K562 (cell line): ENCODE data around the gene ZSWIM3. TPM values are rescaled to one million over a fixed set of nuclear protein-coding genes. Genes with fewer than 3 reads are reported as not detected.

ENCODE experiments used
- AFF4 ChIP-seq: sonication (generic); formaldehyde crosslinking; IDR thresholded peaks from 2 replicates; pipeline ENCODE4 v1.8.0; 2023; ENCODE audit warnings: mild to moderate bottlenecking, missing genetic modification reagents
- BHLHE40 ChIP-seq: IDR thresholded peaks from 2 replicates; pipeline ENCODE4 v1.6.1; 2011; ENCODE audit warnings: low read length, improper control_type of control experiment
- CTBP1 ChIP-seq: fragments of 450-650 bp; IDR thresholded peaks from 2 replicates; pipeline ENCODE4 v1.6.1; 2016; ENCODE audit warnings: borderline replicate concordance
- DPF2 ChIP-seq: fragments of 450-650 bp; IDR thresholded peaks from 2 replicates; pipeline ENCODE4 v1.6.1; 2016
- EHMT2 ChIP-seq: fragments of 450-650 bp; IDR thresholded peaks from 2 replicates; pipeline ENCODE4 v1.6.1; 2018; ENCODE audit warnings: antibody characterized with exemption
- NCOR1 ChIP-seq: fragments of 450-650 bp; IDR thresholded peaks from 2 replicates; pipeline ENCODE4 v1.6.1; 2016; ENCODE audit warnings: mild to moderate bottlenecking, moderate library complexity
- NFIC ChIP-seq: fragments of 450-650 bp; IDR thresholded peaks from 2 replicates; pipeline ENCODE4 v1.6.1; 2017; ENCODE audit warnings: mild to moderate bottlenecking, inconsistent platforms
- NR2C1 ChIP-seq, 2 experiments: fragments of 450-650 bp; IDR thresholded peaks; 2 replicates each; pipeline ENCODE4 v1.6.1; 2017; ENCODE audit warnings: mild to moderate bottlenecking in 2 of 2, antibody characterized with exemption in 1 of 2, inconsistent platforms in 1 of 2, missing compliant biosample characterization in 1 of 2, missing genetic modification characterization in 1 of 2
- PKNOX1 ChIP-seq: fragments of 450-650 bp; IDR thresholded peaks from 2 replicates; pipeline ENCODE4 v1.6.1; 2016
- RAD21 ChIP-seq, 2 experiments: fragments of 250-450 bp in 1 of 2; fragments of 450-650 bp in 1 of 2; sonication (Bioruptor Pico) in 1 of 2; formaldehyde crosslinking in 1 of 2; IDR thresholded peaks in 1 of 2; conservative IDR thresholded peaks in 1 of 2; 2 replicates each; pipeline versions ENCODE4 v1.4.0 to v1.8.0; 2020 to 2022; ENCODE audit warnings: mild to moderate bottlenecking in 2 of 2, moderate library complexity in 1 of 2
- RNF219 ChIP-seq: fragments of 250-450 bp; sonication (Bioruptor Pico); IDR thresholded peaks from 2 replicates; pipeline ENCODE4 v1.5.0; 2022; ENCODE audit warnings: mild to moderate bottlenecking
- TAL1 ChIP-seq: fragments of 450-650 bp; IDR thresholded peaks from 2 replicates; pipeline ENCODE4 v1.6.1; 2016; ENCODE audit warnings: mild to moderate bottlenecking
- TCF3 ChIP-seq: sonication (generic); formaldehyde crosslinking; IDR thresholded peaks from 2 replicates; pipeline ENCODE4 v1.4.0; 2020; ENCODE audit warnings: mild to moderate bottlenecking, missing genetic modification reagents
- THAP12 ChIP-seq: fragments of 250-450 bp; sonication (Bioruptor Pico); IDR thresholded peaks from 2 replicates; pipeline ENCODE4 v1.9.0; 2021; ENCODE audit warnings: mild to moderate bottlenecking, inconsistent platforms
- ZEB2 ChIP-seq: fragments of 450-650 bp; IDR thresholded peaks from 2 replicates; pipeline ENCODE4 v1.6.1; 2016
- ZNF316 ChIP-seq: fragments of 450-650 bp; IDR thresholded peaks from 2 replicates; pipeline ENCODE4 v1.6.1; 2016
- ZNF431 ChIP-seq: sonication (generic); formaldehyde crosslinking; IDR thresholded peaks from 2 replicates; pipeline ENCODE4 v1.8.0; 2022; ENCODE audit warnings: mild to moderate bottlenecking, missing genetic modification reagents
- polyA plus RNA-seq, 8 experiments: library from polyadenylated mRNA; depleted of rRNA in 4 of 8; stranded (reverse) in 5 of 8; unstranded in 3 of 8; fragments of >200 nt; fragmentation: Nextera tagmentation in 2 of 8; fragmentation: Illumina TruSeq in 1 of 8; extraction: Ambion mirVana in 2 of 8; extraction: Trizol in 1 of 8; gene quantifications; 2 replicates each; pipeline versions ENCODE4 v1.2.1 to v1.2.3, GENCODE V29; 2011 to 2014; ENCODE audit warnings: inconsistent platforms in 1 of 8, missing spikeins in 1 of 8
- total RNA-seq, 7 experiments: library from RNA; depleted of rRNA in 6 of 7; stranded (reverse); fragments of >200 nt in 6 of 7; fragmentation: Illumina TruSeq in 2 of 7; extraction: Trizol in 2 of 7; gene quantifications; 2 replicates each; pipeline versions ENCODE4 v1.2.1 to v1.2.3, GENCODE V29; 2011 to 2021; ENCODE audit warnings: low replicate concordance in 1 of 7

The ZSWIM3 gene
- total and polyA plus RNA-seq, 9 of the 15 experiments (the other 6 are each of a cell fraction or from before 2014, with no cell fraction given), result 1.7 to 4.3 (median 2.9) TPM

- TF ChIP-seq DPF2 (peak; percentile 91), ZNF431 (CRISPR knock-in tag) (no peak), EHMT2 (peak; percentile 70; the same call in 1 of the 2 replicates), BHLHE40 (peak; percentile 35; the same call in 1 of the 2 replicates), NR2C1 (IDR thresholded peaks at IDR 0.05) (peak; percentile 40; the same call in 1 of the 2 replicates), NR2C1 (tag; IDR thresholded peaks at IDR 0.05) (peak; percentile 73), THAP12 (CRISPR knock-in tag) (no peak), RAD21 (CRISPR knock-in tag; conservative IDR thresholded peaks at IDR 0.05 in 1 of 2, IDR thresholded peaks at IDR 0.05 in 1 of 2) (peak in 1 of 2 experiments; percentile 17; a peak in 1 of 4 replicates), CTBP1 (peak; percentile 53; the same call in 1 of the 2 replicates), TAL1 (peak; percentile 70), AFF4 (CRISPR knock-in tag) (no peak), ZEB2 (peak; percentile 57), ZNF316 (0 out of 2 replicates have a peak, but pooled peaks have one; percentile 16), NFIC (peak; percentile 47; the same call in 1 of the 2 replicates), PKNOX1 (peak; percentile 50; the same call in 1 of the 2 replicates), NCOR1 (peak; percentile 86), TCF3 (CRISPR knock-in tag) (peak; percentile 92), RNF219 (CRISPR knock-in tag) (no peak)
These were observed 6.5 kb upstream of the ZSWIM3 start (continued) for GRCh38 chr20:45850926-45851325.
